ENCODE results near the gene ZNF341. TPM values are rescaled to one million over a fixed set of nuclear protein-coding genes. Genes with fewer than 3 reads are reported as not detected.

ZNF341 gene
- polyA plus RNA-seq, 1 donor (not counting 4 experiments of a cell fraction or from before 2014, with no cell fraction given) = 1.7 TPM

GRCh38 chr20:33817411-33817810 is 85.6 kb downstream of the ZNF341 start:
- no peak for FAIRE-seq
- H2AFZ ChIP-seq (ENCODE audit: control insufficient read depth, low read length) = no peak overlapping the region
- dilution Hi-C loops (cut with MboI; ENCODE audit: extremely low pct_ligation_motif_present, low sequenced_read_pairs) = no loop called here
- H3K36me3 ChIP-seq (ENCODE audit: control insufficient read depth in 2 of 2, extremely low read depth in 1 of 2, insufficient read depth in 2 of 2, low read length in 2 of 2) = peaks cover 8 to 12% of the 10 kb centered on the region in 2 experiments
- peaks cover 36% of the 10 kb centered on the region for H4K20me1 ChIP-seq (ENCODE audit: control insufficient read depth, extremely low read depth, insufficient read depth, low read length)
- DNase-seq (ENCODE audit: low read depth, low spot score) = no peak
- no peaks in the 10 kb centered on the region for H3K9me1 ChIP-seq (ENCODE audit: control insufficient read depth, extremely low read depth, insufficient read depth, low read length)
- no peak for TF ChIP-seq EZH2 (IDR thresholded peaks at IDR 0.05; ENCODE audit: low read length)
- H3K27ac ChIP-seq (ENCODE audit: control insufficient read depth, insufficient read depth, low read length) = no peak overlapping the region
- H3K4me1 ChIP-seq (ENCODE audit: control insufficient read depth, extremely low read depth, insufficient read depth, low read length) = peaks cover 7% of the 10 kb centered on the region
- H3K9me3 ChIP-seq (ENCODE audit: control insufficient read depth, low read depth, low read length) = no peaks in the 10 kb centered on the region
- peaks cover 95% of the 10 kb centered on the region for H3K79me2 ChIP-seq (ENCODE audit: control insufficient read depth, insufficient read depth, low read length)
- H3K4me3 ChIP-seq (ENCODE audit: control insufficient read depth in 2 of 3, extremely low read depth in 1 of 3, insufficient read depth in 2 of 3, low read depth in 1 of 3, low read length in 3 of 3) = no peak overlapping the region
- H3K9ac ChIP-seq (ENCODE audit: control insufficient read depth, extremely low read depth, insufficient read depth, low read length) = no peak overlapping the region
- no peaks in the 10 kb centered on the region for H3K27me3 ChIP-seq (ENCODE audit: control insufficient read depth, extremely low read depth, insufficient read depth, low read length)
- H3K4me2 ChIP-seq (ENCODE audit: control insufficient read depth, extremely low read depth, insufficient read depth, low read depth, low read length) = no peak overlapping the region

DNA sequence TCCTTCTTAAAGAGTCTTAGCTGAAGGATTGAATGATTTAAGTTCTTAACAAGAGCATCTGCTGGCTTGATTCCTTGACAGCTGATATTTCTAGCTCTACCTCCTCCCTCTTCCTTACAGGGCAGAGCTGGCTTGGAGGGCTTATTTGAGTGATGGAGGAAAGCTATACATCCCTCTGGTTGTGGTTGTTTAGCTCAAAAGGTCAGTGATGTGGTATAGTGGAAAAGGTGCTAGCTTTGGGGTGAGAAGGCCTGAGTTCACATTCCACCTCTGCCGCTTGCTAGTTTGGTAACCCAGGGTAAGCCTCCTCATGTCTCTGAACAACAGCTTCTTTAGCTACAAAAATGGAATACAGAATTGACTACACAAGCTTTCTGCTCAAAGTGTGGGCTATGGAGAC is 87.7 kb downstream of the ZNF341 start:
- H3K79me2 ChIP-seq (ENCODE audit: control insufficient read depth, insufficient read depth, low read length) = peaks cover 94% of the 10 kb centered on the region
- H3K9me1 ChIP-seq (ENCODE audit: control insufficient read depth, extremely low read depth, insufficient read depth, low read length) = peaks cover 4% of the 10 kb centered on the region
- TF ChIP-seq EZH2 (IDR thresholded peaks at IDR 0.05; ENCODE audit: low read length) (no peak), CTCF (optimal IDR thresholded peaks at IDR 0.05 in 1 of 3, IDR thresholded peaks at IDR 0.05 in 1 of 3, conservative IDR thresholded peaks at IDR 0.05 in 1 of 3; ENCODE audit: extremely low read depth in 1 of 3, insufficient read depth in 2 of 3, low read length in 3 of 3) (no peak)
- H3K9ac ChIP-seq (ENCODE audit: control insufficient read depth, extremely low read depth, insufficient read depth, low read length) = no peak overlapping the region
- H3K4me2 ChIP-seq (ENCODE audit: control insufficient read depth, extremely low read depth, insufficient read depth, low read depth, low read length) = no peak overlapping the region
- FAIRE-seq (no peak), DNase-seq (ENCODE audit: low read depth, low spot score) (no peak)
- H4K20me1 ChIP-seq (ENCODE audit: control insufficient read depth, extremely low read depth, insufficient read depth, low read length) = peaks cover 42% of the 10 kb centered on the region
- H3K9me3 ChIP-seq (ENCODE audit: control insufficient read depth, low read depth, low read length) = no peaks in the 10 kb centered on the region
- peaks cover 10 to 20% of the 10 kb centered on the region in 2 experiments for H3K36me3 ChIP-seq (ENCODE audit: control insufficient read depth in 2 of 2, extremely low read depth in 1 of 2, insufficient read depth in 2 of 2, low read length in 2 of 2)
- H3K4me1 ChIP-seq (ENCODE audit: control insufficient read depth, extremely low read depth, insufficient read depth, low read length) = no peaks in the 10 kb centered on the region
- no peaks in the 10 kb centered on the region for H3K27me3 ChIP-seq (ENCODE audit: control insufficient read depth, extremely low read depth, insufficient read depth, low read length)
- H3K4me3 ChIP-seq (ENCODE audit: control insufficient read depth in 2 of 3, extremely low read depth in 1 of 3, insufficient read depth in 2 of 3, low read depth in 1 of 3, low read length in 3 of 3) = no peak overlapping the region
- no peak overlapping the region for H3K27ac ChIP-seq (ENCODE audit: control insufficient read depth, insufficient read depth, low read length)
- dilution Hi-C loops (cut with MboI; ENCODE audit: extremely low pct_ligation_motif_present, low sequenced_read_pairs) = no loop called here
- H2AFZ ChIP-seq (ENCODE audit: control insufficient read depth, low read length) = no peak overlapping the region

GRCh38 chr20:33820362-33820761 is 88.6 kb downstream of the ZNF341 start:
- H3K9me3 ChIP-seq (ENCODE audit: control insufficient read depth, low read depth, low read length) = no peaks in the 10 kb centered on the region
- dilution Hi-C loops (cut with MboI; ENCODE audit: extremely low pct_ligation_motif_present, low sequenced_read_pairs) = no loop called here
- peaks cover 4% of the 10 kb centered on the region for H3K9me1 ChIP-seq (ENCODE audit: control insufficient read depth, extremely low read depth, insufficient read depth, low read length)
- H3K27me3 ChIP-seq (ENCODE audit: control insufficient read depth, extremely low read depth, insufficient read depth, low read length) = no peaks in the 10 kb centered on the region
- H3K36me3 ChIP-seq (ENCODE audit: control insufficient read depth in 2 of 2, extremely low read depth in 1 of 2, insufficient read depth in 2 of 2, low read length in 2 of 2) = peaks cover 6 to 16% of the 10 kb centered on the region in 2 experiments
- no peak overlapping the region for H2AFZ ChIP-seq (ENCODE audit: control insufficient read depth, low read length)
- no peak overlapping the region for H3K9ac ChIP-seq (ENCODE audit: control insufficient read depth, extremely low read depth, insufficient read depth, low read length)
- TF ChIP-seq EZH2 (IDR thresholded peaks at IDR 0.05; ENCODE audit: low read length) (no peak), CTCF (optimal IDR thresholded peaks at IDR 0.05 in 1 of 3, IDR thresholded peaks at IDR 0.05 in 1 of 3, conservative IDR thresholded peaks at IDR 0.05 in 1 of 3; ENCODE audit: extremely low read depth in 1 of 3, insufficient read depth in 2 of 3, low read length in 3 of 3) (no peak)
- FAIRE-seq = no peak
- no peaks in the 10 kb centered on the region for H3K4me1 ChIP-seq (ENCODE audit: control insufficient read depth, extremely low read depth, insufficient read depth, low read length)
- no peak overlapping the region for H3K4me2 ChIP-seq (ENCODE audit: control insufficient read depth, extremely low read depth, insufficient read depth, low read depth, low read length)
- no peak for DNase-seq (ENCODE audit: low read depth, low spot score)
- peaks cover 35% of the 10 kb centered on the region for H4K20me1 ChIP-seq (ENCODE audit: control insufficient read depth, extremely low read depth, insufficient read depth, low read length)
- no peak overlapping the region for H3K27ac ChIP-seq (ENCODE audit: control insufficient read depth, insufficient read depth, low read length)
- H3K4me3 ChIP-seq (ENCODE audit: control insufficient read depth in 2 of 3, extremely low read depth in 1 of 3, insufficient read depth in 2 of 3, low read depth in 1 of 3, low read length in 3 of 3) = no peak overlapping the region
- peaks cover 94% of the 10 kb centered on the region for H3K79me2 ChIP-seq (ENCODE audit: control insufficient read depth, insufficient read depth, low read length)

Data from keratinocyte (primary cell).